ENCODE results near the gene ARPC1B.

DNA sequence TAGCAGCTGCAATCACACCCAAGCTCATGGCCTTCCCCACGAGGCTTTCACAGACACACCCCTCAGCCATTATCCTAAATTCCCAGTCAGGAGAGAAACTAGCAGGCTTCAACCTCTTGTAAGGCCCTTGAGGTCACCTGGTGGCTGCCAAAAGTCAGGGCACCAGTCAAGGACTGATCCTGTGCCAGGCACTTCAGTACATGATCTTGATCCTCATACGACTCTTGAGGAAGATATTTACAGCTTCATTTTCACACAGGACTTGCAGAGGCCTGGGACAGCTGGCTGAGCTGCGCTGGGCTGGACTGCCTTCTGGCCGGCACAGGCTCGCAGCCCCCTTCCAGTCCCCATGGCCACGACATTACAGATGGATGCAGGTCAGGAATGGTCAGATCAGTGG lies 25.1 kb downstream of the ARPC1B start:
- TF ChIP-seq POLR2AphosphoS5 (IDR thresholded peaks at IDR 0.05): no peak
- TF ChIP-seq, protein P1, sequence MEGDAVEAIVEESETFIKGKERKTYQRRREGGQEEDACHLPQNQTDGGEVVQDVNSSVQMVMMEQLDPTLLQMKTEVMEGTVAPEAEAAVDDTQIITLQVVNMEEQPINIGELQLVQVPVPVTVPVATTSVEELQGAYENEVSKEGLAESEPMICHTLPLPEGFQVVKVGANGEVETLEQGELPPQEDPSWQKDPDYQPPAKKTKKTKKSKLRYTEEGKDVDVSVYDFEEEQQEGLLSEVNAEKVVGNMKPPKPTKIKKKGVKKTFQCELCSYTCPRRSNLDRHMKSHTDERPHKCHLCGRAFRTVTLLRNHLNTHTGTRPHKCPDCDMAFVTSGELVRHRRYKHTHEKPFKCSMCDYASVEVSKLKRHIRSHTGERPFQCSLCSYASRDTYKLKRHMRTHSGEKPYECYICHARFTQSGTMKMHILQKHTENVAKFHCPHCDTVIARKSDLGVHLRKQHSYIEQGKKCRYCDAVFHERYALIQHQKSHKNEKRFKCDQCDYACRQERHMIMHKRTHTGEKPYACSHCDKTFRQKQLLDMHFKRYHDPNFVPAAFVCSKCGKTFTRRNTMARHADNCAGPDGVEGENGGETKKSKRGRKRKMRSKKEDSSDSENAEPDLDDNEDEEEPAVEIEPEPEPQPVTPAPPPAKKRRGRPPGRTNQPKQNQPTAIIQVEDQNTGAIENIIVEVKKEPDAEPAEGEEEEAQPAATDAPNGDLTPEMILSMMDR (IDR thresholded peaks at IDR 0.05): no peak

All from prostate gland (tissue), 2 donors.